Femur (tissue), 1 donor: ENCODE results near the gene DENND5A.

Experiments used
- DNase-seq: peaks from one replicate; pipeline ENCODE4 v3.0.0-alpha.2; 2017

The DENND5A gene

GRCh38 chr11:9265211-9266131 is at the start of gene DENND5A:
TSS of gene DENND5A (minus strand) at chr11:9265350. CDS start at chr11:9265069, 281 bp downstream.
- DNase-seq = peak; percentile 94

- DNase-seq = peak; percentile 99
Measured at GRCh38 chr11:9314291-9315077, 49.3 kb upstream of the DENND5A start, which contains the start of gene TMEM41B. TSS of gene TMEM41B (minus strand) at chr11:9314593. CDS start at chr11:9314441, 152 bp downstream.

- DNase-seq = no peak
Measured at GRCh38 chr11:9313648-9314290, 48.6 kb upstream of the DENND5A start.

GRCh38 chr11:9310485-9311090 is 45.4 kb upstream of the DENND5A start:
- no peak for DNase-seq

- no peak for DNase-seq
Measured at GRCh38 chr11:9304178-9304577, 39.0 kb upstream of the DENND5A start.

- DNase-seq = no peak
Measured at GRCh38 chr11:9302448-9302847, 37.3 kb upstream of the DENND5A start.

GRCh38 chr11:9301720-9302119 is 36.6 kb upstream of the DENND5A start:
- no peak for DNase-seq

- no peak for DNase-seq
Measured at GRCh38 chr11:9293646-9294045, 28.5 kb upstream of the DENND5A start.

GRCh38 chr11:9285850-9286587 is 20.9 kb upstream of the DENND5A start:
- no peak for DNase-seq

GRCh38 chr11:9280655-9281301 is 15.6 kb upstream of the DENND5A start:
- DNase-seq = peak; percentile 63

- no peak for DNase-seq
Measured at GRCh38 chr11:9277176-9277575, 12.0 kb upstream of the DENND5A start.

GRCh38 chr11:9276571-9276970 is 11.4 kb upstream of the DENND5A start:
- no peak for DNase-seq

GRCh38 chr11:9274499-9275258 is 9.5 kb upstream of the DENND5A start:
- peak; percentile 38 for DNase-seq

- no peak for DNase-seq
Measured at GRCh38 chr11:9273376-9274336, 8.5 kb upstream of the DENND5A start.

- no peak for DNase-seq
Measured at GRCh38 chr11:9269492-9270013, 4.4 kb upstream of the DENND5A start.

- no peak for DNase-seq
Measured at GRCh38 chr11:9267680-9268079, 2.5 kb upstream of the DENND5A start.

- no peak for DNase-seq
Measured at GRCh38 chr11:9266926-9267325, 1.8 kb upstream of the DENND5A start.

GRCh38 chr11:9266132-9266736 is 1.1 kb upstream of the DENND5A start:
- DNase-seq = no peak
